ENCODE results near the gene KLF8. TPM values are rescaled to one million over a fixed set of nuclear protein-coding genes. Genes with fewer than 3 reads are reported as not detected.
"Not testable (repeated sequence)": the region's sequence is repeated elsewhere in the genome, so short reads cannot be mapped to it uniquely, and the experiment has no call there.

Gene KLF8
- 1 to 10 TPM in 2 of 3 donors, under 1 TPM in 1; 0.72 to 4.4 (median 2.7) TPM for polyA plus RNA-seq

- Mint-ChIP-seq H3K4me1 (peaks cover 20 to 31% of the 10 kb centered on the region in 2 donors), H3K9me3 (no peaks in the 10 kb centered on the region), H3K36me3 (no peaks in the 10 kb centered on the region), H3K27me3 (ENCODE audit: low read depth in 3 of 3) (peaks cover 2 to 7% (median 4%) of the 10 kb centered on the region in 3 donors), H3K27ac (peak within 1 kb of the TSS in 5 of 6 donors; percentile 25 to 74 (median 62)), H3K4me3 (peak within 1 kb of the TSS; percentile 81 to 93 (median 88))
- DNase-seq: peak; percentile 1 to 19 (median 10)
Measured at GRCh38 chrX:56232221-56233082, at the start of gene KLF8. TSS of gene KLF8 (plus strand) at chrX:56232356. CDS start at chrX:56233335, 979 bp downstream.

GRCh38 chrX:56206945-56207344, 25.2 kb upstream of the KLF8 start:
- not testable (repeated sequence) for H3K27ac Mint-ChIP-seq; H3K9me3 Mint-ChIP-seq; H3K36me3 Mint-ChIP-seq; H3K4me1 Mint-ChIP-seq; DNase-seq; H3K4me3 Mint-ChIP-seq; H3K27me3 Mint-ChIP-seq (ENCODE audit: low read depth in 3 of 3)

- Mint-ChIP-seq H3K4me3 (no peak overlapping the region), H3K27me3 (ENCODE audit: low read depth in 3 of 3) (peaks cover 0 to 9% (median 0%) of the 10 kb centered on the region in 3 donors), H3K36me3 (no peaks in the 10 kb centered on the region), H3K27ac (no peak overlapping the region), H3K9me3 (no peaks in the 10 kb centered on the region), H3K4me1 (no peaks in the 10 kb centered on the region)
- DNase-seq: no peak
Measured at GRCh38 chrX:56211701-56212100, 20.5 kb upstream of the KLF8 start.

- no peaks in the 10 kb centered on the region for H3K36me3 Mint-ChIP-seq
Measured at GRCh38 chrX:56216332-56216731, 15.8 kb upstream of the KLF8 start.

GRCh38 chrX:56219700-56220099, 12.5 kb upstream of the KLF8 start:
- H3K4me3 Mint-ChIP-seq: no peak overlapping the region

More at GRCh38 chrX:56216332-56216731, 15.8 kb upstream of the KLF8 start:
- H3K4me3 Mint-ChIP-seq: no peak overlapping the region
- no peak overlapping the region for H3K27ac Mint-ChIP-seq
- H3K27me3 Mint-ChIP-seq (ENCODE audit: low read depth in 3 of 3): peaks cover 2 to 7% (median 3%) of the 10 kb centered on the region in 3 donors
- DNase-seq: no peak
- H3K9me3 Mint-ChIP-seq: peaks cover 0 to 2% (median 0%) of the 10 kb centered on the region in 6 donors
- no peaks in the 10 kb centered on the region for H3K4me1 Mint-ChIP-seq

GRCh38 chrX:56221101-56221500, 11.1 kb upstream of the KLF8 start:
- Mint-ChIP-seq H3K4me1 (no peaks in the 10 kb centered on the region), H3K27ac (no peak overlapping the region), H3K4me3 (no peak overlapping the region), H3K27me3 (ENCODE audit: low read depth in 3 of 3) (peaks cover 2 to 9% (median 5%) of the 10 kb centered on the region in 3 donors), H3K9me3 (peaks cover 0 to 2% (median 0%) of the 10 kb centered on the region in 6 donors), H3K36me3 (no peaks in the 10 kb centered on the region)
- no peak for DNase-seq

More at GRCh38 chrX:56219700-56220099, 12.5 kb upstream of the KLF8 start:
- Mint-ChIP-seq H3K27ac (no peak overlapping the region), H3K27me3 (ENCODE audit: low read depth in 3 of 3) (peaks cover 2 to 6% (median 3%) of the 10 kb centered on the region in 3 donors), H3K9me3 (peaks cover 0 to 2% (median 0%) of the 10 kb centered on the region in 6 donors), H3K4me1 (no peaks in the 10 kb centered on the region), H3K36me3 (no peaks in the 10 kb centered on the region)
- no peak for DNase-seq

- Mint-ChIP-seq H3K4me3 (no peak overlapping the region), H3K27me3 (ENCODE audit: low read depth in 3 of 3) (peaks cover under 1 to 5% (median 2%) of the 10 kb centered on the region in 3 donors), H3K4me1 (no peaks in the 10 kb centered on the region), H3K27ac (no peak overlapping the region), H3K36me3 (no peaks in the 10 kb centered on the region), H3K9me3 (peaks cover 0 to under 1% (median 0%) of the 10 kb centered on the region in 6 donors)
- no peak for DNase-seq
Measured at GRCh38 chrX:56222473-56223000, 9.6 kb upstream of the KLF8 start.

GRCh38 chrX:56226980-56227379, 5.2 kb upstream of the KLF8 start:
- Mint-ChIP-seq H3K4me3 (no peak overlapping the region), H3K36me3 (no peaks in the 10 kb centered on the region), H3K4me1 (peaks cover 3 to 4% of the 10 kb centered on the region in 2 donors), H3K27me3 (ENCODE audit: low read depth in 3 of 3) (peaks cover 3 to 8% (median 4%) of the 10 kb centered on the region in 3 donors), H3K9me3 (no peaks in the 10 kb centered on the region), H3K27ac (no peak overlapping the region)
- no peak for DNase-seq

- H3K4me1 Mint-ChIP-seq: peaks cover 14 to 19% of the 10 kb centered on the region in 2 donors
- no peaks in the 10 kb centered on the region for H3K36me3 Mint-ChIP-seq
- H3K27me3 Mint-ChIP-seq (ENCODE audit: low read depth in 3 of 3): peaks cover 4 to 8% (median 7%) of the 10 kb centered on the region in 3 donors
- no peak overlapping the region for H3K27ac Mint-ChIP-seq
- no peak for DNase-seq
- H3K4me3 Mint-ChIP-seq: no peak overlapping the region
- H3K9me3 Mint-ChIP-seq: no peaks in the 10 kb centered on the region
Measured at GRCh38 chrX:56228914-56229313, 3.2 kb upstream of the KLF8 start.

GRCh38 chrX:56231537-56232090, 542 bp upstream of the KLF8 start:
- H3K27me3 Mint-ChIP-seq (ENCODE audit: low read depth in 3 of 3): peaks cover 2 to 7% (median 4%) of the 10 kb centered on the region in 3 donors
- H3K36me3 Mint-ChIP-seq: no peaks in the 10 kb centered on the region
- H3K4me1 Mint-ChIP-seq: peaks cover 20 to 31% of the 10 kb centered on the region in 2 donors
- DNase-seq: no peak
- H3K27ac Mint-ChIP-seq: peak overlapping the region in 2 of 6 donors; percentile 30 to 62
- no peaks in the 10 kb centered on the region for H3K9me3 Mint-ChIP-seq
- peak overlapping the region; percentile 57 to 93 (median 87) for H3K4me3 Mint-ChIP-seq

- peaks cover 20 to 31% of the 10 kb centered on the region in 2 donors for H3K4me1 Mint-ChIP-seq
- no peak for DNase-seq
- H3K36me3 Mint-ChIP-seq: no peaks in the 10 kb centered on the region
- peak overlapping the region in 4 of 6 donors; percentile 47 to 74 (median 60) for H3K27ac Mint-ChIP-seq
- H3K9me3 Mint-ChIP-seq: no peaks in the 10 kb centered on the region
- H3K27me3 Mint-ChIP-seq (ENCODE audit: low read depth in 3 of 3): peaks cover 2 to 7% (median 4%) of the 10 kb centered on the region in 3 donors
- peak overlapping the region; percentile 81 to 93 (median 88) for H3K4me3 Mint-ChIP-seq
Measured at GRCh38 chrX:56233100-56233499, 944 bp downstream of the KLF8 start.

- no peak for DNase-seq
- Mint-ChIP-seq H3K27ac (peak overlapping the region in 3 of 6 donors; percentile 13 to 70 (median 47)), H3K36me3 (no peaks in the 10 kb centered on the region), H3K4me1 (peaks cover 20 to 31% of the 10 kb centered on the region in 2 donors), H3K9me3 (no peaks in the 10 kb centered on the region), H3K4me3 (peak overlapping the region; percentile 81 to 93 (median 88)), H3K27me3 (ENCODE audit: low read depth in 3 of 3) (peaks cover 2 to 7% (median 4%) of the 10 kb centered on the region in 3 donors)
Measured at GRCh38 chrX:56233682-56234081, 1.5 kb downstream of the KLF8 start.

GRCh38 chrX:56248492-56248891, 16.3 kb downstream of the KLF8 start:
- Mint-ChIP-seq H3K4me1 (peaks cover 6% of the 10 kb centered on the region in 2 donors), H3K4me3 (no peak overlapping the region), H3K27ac (no peak overlapping the region), H3K27me3 (ENCODE audit: low read depth in 3 of 3) (peaks cover 0 to 4% (median 3%) of the 10 kb centered on the region in 3 donors), H3K36me3 (peaks cover 0 to 5% (median 0%) of the 10 kb centered on the region in 3 donors), H3K9me3 (no peaks in the 10 kb centered on the region)
- DNase-seq: peak; percentile 32 to 41 (median 41)

All from immature natural killer cell (primary cell).